ENCODE measurements around the gene TAF4B.

The TAF4B gene

DNA sequence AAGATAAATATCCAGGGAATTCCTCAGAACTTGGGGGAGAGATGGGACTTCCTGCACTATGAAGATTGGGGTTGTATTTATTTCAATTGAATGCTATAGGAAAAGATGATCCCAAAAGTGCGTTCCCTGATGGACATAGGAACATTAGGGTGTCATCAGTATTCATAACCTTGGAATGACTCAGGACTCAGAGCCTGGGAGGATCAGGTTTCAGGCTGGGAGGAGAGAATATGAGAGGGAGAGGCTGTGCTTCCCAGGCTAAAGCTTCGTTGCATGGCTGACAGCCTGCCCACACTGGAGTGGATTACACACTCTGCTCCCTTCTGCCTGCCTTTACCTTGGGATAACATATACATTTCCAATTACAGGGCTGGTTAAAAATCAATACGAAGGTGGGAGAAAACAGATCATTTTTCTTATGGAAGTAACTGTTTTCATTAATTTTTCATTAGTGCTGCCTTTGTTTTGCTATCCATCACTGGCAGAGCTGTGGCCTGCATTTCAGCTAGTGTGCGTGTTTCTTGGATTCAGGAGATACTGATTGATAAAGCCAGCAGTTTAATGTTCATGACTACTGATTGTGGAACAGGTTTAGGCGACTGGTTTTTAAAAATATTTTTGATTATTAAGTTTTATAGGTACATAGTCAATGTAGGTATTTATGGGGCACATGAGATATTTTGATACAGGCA, 203.4 kb downstream of the TAF4B start:
- H3F3A ChIP-seq (ENCODE audit: insufficient read depth) = no peaks in the 10 kb centered on the region
- 0 out of 2 replicates have a peak, but pooled peaks cover under 1% of the 10 kb centered on the region for H3K36me3 ChIP-seq (ENCODE audit: low read length)
- no peak overlapping the region for H2AFZ ChIP-seq (ENCODE audit: low read depth, low read length, severe bottlenecking)
- H3K9ac ChIP-seq (ENCODE audit: low read length) = no peak overlapping the region
- no peak overlapping the region for H3K4me3 ChIP-seq (ENCODE audit: insufficient read depth, low read length, poor library complexity, severe bottlenecking)
- no peaks in the 10 kb centered on the region for H3K79me2 ChIP-seq (ENCODE audit: insufficient read depth, low read length)
- H3K27ac ChIP-seq (ENCODE audit: low read depth, low read length) = no peak overlapping the region
- no peaks in the 10 kb centered on the region for H3K9me2 ChIP-seq (replicated peaks; ENCODE audit: insufficient read depth, low read length)
- no peaks in the 10 kb centered on the region for H3K9me3 ChIP-seq (ENCODE audit: insufficient read depth, low read length)
- TF ChIP-seq CTCF (IDR thresholded peaks at IDR 0.05; ENCODE audit: insufficient read depth, low read length, poor library complexity, severe bottlenecking) (no peak), EZH2phosphoT487 (conservative IDR thresholded peaks at IDR 0.05; ENCODE audit: low read length) (no peak)
- no peaks in the 10 kb centered on the region for H4K20me1 ChIP-seq (ENCODE audit: low read depth, low read length)
- H3K27me3 ChIP-seq (ENCODE audit: low read length) = no peaks in the 10 kb centered on the region
- H3K4me2 ChIP-seq (ENCODE audit: low read depth, low read length, poor library complexity, severe bottlenecking) = no peak overlapping the region

GRCh38 chr18:26432651-26433424, 206.6 kb downstream of the TAF4B start:
- TF ChIP-seq CTCF (IDR thresholded peaks at IDR 0.05; ENCODE audit: insufficient read depth, low read length, poor library complexity, severe bottlenecking) (no peak), EZH2phosphoT487 (conservative IDR thresholded peaks at IDR 0.05; ENCODE audit: low read length) (no peak)
- Histone ChIP-seq H3K27me3 (ENCODE audit: low read length) (no peaks in the 10 kb centered on the region), H4K20me1 (ENCODE audit: low read depth, low read length) (no peaks in the 10 kb centered on the region), H3K79me2 (ENCODE audit: insufficient read depth, low read length) (no peaks in the 10 kb centered on the region), H3K9me3 (ENCODE audit: insufficient read depth, low read length) (no peaks in the 10 kb centered on the region), H3K4me2 (ENCODE audit: low read depth, low read length, poor library complexity, severe bottlenecking) (no peak overlapping the region), H3K9ac (ENCODE audit: low read length) (no peak overlapping the region), H3K9me2 (replicated peaks; ENCODE audit: insufficient read depth, low read length) (no peaks in the 10 kb centered on the region), H2AFZ (ENCODE audit: low read depth, low read length, severe bottlenecking) (no peak overlapping the region), H3K36me3 (ENCODE audit: low read length) (0 out of 2 replicates have a peak, but pooled peaks cover 2% of the 10 kb centered on the region), H3K4me3 (ENCODE audit: insufficient read depth, low read length, poor library complexity, severe bottlenecking) (no peak overlapping the region), H3F3A (ENCODE audit: insufficient read depth) (no peaks in the 10 kb centered on the region), H3K27ac (ENCODE audit: low read depth, low read length) (no peak overlapping the region)

DNA sequence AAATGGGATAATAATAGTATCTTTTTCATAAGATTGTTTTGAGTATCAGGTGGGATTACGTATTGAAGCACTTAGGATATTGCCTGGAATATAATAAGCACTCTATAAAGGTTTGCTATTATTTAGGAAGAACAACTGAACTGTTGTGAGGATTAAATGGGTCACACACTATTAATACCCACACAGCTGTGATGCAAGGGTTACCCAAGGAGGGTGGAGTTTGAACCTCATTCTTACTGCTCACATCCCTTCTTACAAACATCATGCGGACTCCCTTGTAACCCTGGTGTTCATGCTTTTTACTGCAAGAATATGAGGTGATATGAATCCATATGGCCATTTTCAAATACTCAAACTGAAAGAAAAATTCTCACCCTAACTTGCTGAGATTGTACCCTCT, 208.6 kb downstream of the TAF4B start:
- no peak overlapping the region for H3K4me2 ChIP-seq (ENCODE audit: low read depth, low read length, poor library complexity, severe bottlenecking)
- H2AFZ ChIP-seq (ENCODE audit: low read depth, low read length, severe bottlenecking) = no peak overlapping the region
- 0 out of 2 replicates have a peak, but pooled peaks cover 2% of the 10 kb centered on the region for H3K36me3 ChIP-seq (ENCODE audit: low read length)
- no peaks in the 10 kb centered on the region for H3K9me3 ChIP-seq (ENCODE audit: insufficient read depth, low read length)
- H3K4me3 ChIP-seq (ENCODE audit: insufficient read depth, low read length, poor library complexity, severe bottlenecking) = no peak overlapping the region
- no peaks in the 10 kb centered on the region for H3K9me2 ChIP-seq (replicated peaks; ENCODE audit: insufficient read depth, low read length)
- H3K9ac ChIP-seq (ENCODE audit: low read length) = no peak overlapping the region
- no peaks in the 10 kb centered on the region for H3F3A ChIP-seq (ENCODE audit: insufficient read depth)
- no peak overlapping the region for H3K27ac ChIP-seq (ENCODE audit: low read depth, low read length)
- H4K20me1 ChIP-seq (ENCODE audit: low read depth, low read length) = no peaks in the 10 kb centered on the region
- TF ChIP-seq EZH2phosphoT487 (conservative IDR thresholded peaks at IDR 0.05; ENCODE audit: low read length) = no peak
- TF ChIP-seq CTCF (IDR thresholded peaks at IDR 0.05; ENCODE audit: insufficient read depth, low read length, poor library complexity, severe bottlenecking) = no peak
- H3K79me2 ChIP-seq (ENCODE audit: insufficient read depth, low read length) = no peaks in the 10 kb centered on the region
- no peaks in the 10 kb centered on the region for H3K27me3 ChIP-seq (ENCODE audit: low read length)

Measured in SU-DHL-6 (cell line).